Right lobe of liver (tissue), 6 donors: ENCODE results near the gene BTF3. TPM values are rescaled to one million over a fixed set of nuclear protein-coding genes. Genes with fewer than 3 reads are reported as not detected.
"Not testable (repeated sequence)": the region's sequence is repeated elsewhere in the genome, so short reads cannot be mapped to it uniquely, and the experiment has no call there.

ENCODE experiments used
- ATAC-seq, 4 donors: fragments of 200-7000 bp; cut with Tn5 transposase; one replicate each; pipeline ENCODE4 v1.9.1; 2020; ENCODE audit warnings: mild to moderate bottlenecking in 4 of 4, moderate library complexity in 4 of 4
- DNase-seq, 3 donors: peaks; one replicate each; pipeline ENCODE4 v3.0.0-alpha.2; 2020
- H3K27ac ChIP-seq, 3 donors: fragments of 200-600 bp; one replicate each; pipeline ENCODE4 v1.8.0; 2022
- H3K27me3 ChIP-seq, 2 donors: fragments of 200-600 bp; one replicate each; pipeline ENCODE4 v1.8.0; 2022
- H3K36me3 ChIP-seq, 4 donors: fragments of 200-600 bp; sonication (generic) in 1 of 4; one replicate each; pipeline versions ENCODE4 v1.5.1 to v1.8.0; 2017 to 2022; ENCODE audit warnings: control low read depth in 1 of 4
- H3K4me1 ChIP-seq, 4 donors: fragments of 200-600 bp; sonication (generic) in 1 of 4; one replicate each; pipeline versions ENCODE4 v1.5.1 to v1.8.0; 2017 to 2022; ENCODE audit warnings: control low read depth in 1 of 4
- H3K4me3 ChIP-seq, 3 donors: fragments of 200-600 bp; one replicate each; pipeline ENCODE4 v1.8.0; 2022
- H3K9me3 ChIP-seq, 4 donors: fragments of 200-600 bp; sonication (generic) in 1 of 4; one replicate each; pipeline versions ENCODE4 v1.5.1 to v1.8.0; 2017 to 2022; ENCODE audit warnings: control low read depth in 1 of 4
- POLR2A ChIP-seq: fragments of 450-650 bp; IDR thresholded peaks from one replicate; pipeline ENCODE4 v1.6.1; 2017; ENCODE audit warnings: antibody characterized with exemption, mild to moderate bottlenecking
- WGBS: methylation state at CpG from one replicate; pipeline ENCODE4 v1.1.6; 2018; ENCODE audit warnings: low coverage, low lambda C conversion rate; ENCODE audit not compliant: insufficient coverage; ENCODE audit errors: missing lambda C conversion rate; 5-methylcytosine and 5-hydroxymethylcytosine counted together
- intact Hi-C, 2 donors: fragments of 100-400 bp; cut with DNase I; formaldehyde crosslinking; loops; one replicate each; pipeline versions ENCODE4 v1.11.2 to v1.14.1; 2022
- total RNA-seq, 6 experiments: library from RNA; depleted of rRNA in 2 of 6; stranded (reverse); fragments of >200 nt in 2 of 6; fragmentation: NEBNext Ultra II Directional in 3 of 6; extraction: Animal tissue kit (Norgen Biotek cat#: 25700) in 3 of 6; gene quantifications; one replicate each; pipeline versions ENCODE4 v1.1.0 to v1.2.4, GENCODE V29; 2016 to 2023
- TF ChIP-seq, protein P1 (sequence below), 4 donors: fragments of 200-600 bp in 3 of 4; fragments of 450-650 bp in 1 of 4; IDR thresholded peaks; one replicate each; pipeline versions ENCODE4 v1.5.1 to v1.8.0; 2016 to 2022; ENCODE audit warnings: antibody characterized with exemption in 4 of 4, mild to moderate bottlenecking in 2 of 4
- donor health status: DM: no; HTN: yes; CAD: no.
- donor health status: DM: no; HTN: no; CAD: no.
- donor health status: DM: no; HTN: no; CAD: no.
- donor health status: DM: no; HTN: yes; CAD: no.
- donor health status: DM: no; HTN: yes; CAD: no.

The BTF3 gene
- total RNA-seq, 6 experiments from 2014 or later = 157 to 250 (median 198) TPM

DNA sequence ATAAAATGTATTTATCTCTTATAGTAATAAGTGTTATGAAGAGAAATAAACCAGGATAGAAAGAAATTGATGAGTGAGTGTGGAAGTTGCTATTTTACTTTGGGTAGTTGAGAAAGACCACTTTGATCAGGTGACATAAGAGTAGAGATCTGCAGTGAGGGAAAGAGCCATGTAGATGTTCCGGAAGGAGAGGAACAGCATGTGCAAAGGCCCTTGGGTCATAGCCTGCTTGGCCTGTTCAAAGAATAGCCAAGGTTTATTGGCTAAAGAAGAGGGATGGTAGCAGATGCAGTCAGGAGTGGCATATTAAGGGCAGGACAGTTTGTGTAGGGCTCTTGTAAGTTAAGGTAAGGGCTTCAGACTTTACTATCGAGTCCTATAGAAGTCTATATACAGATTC is 3.2 kb downstream of the BTF3 start:
- Histone ChIP-seq H3K4me3 (no peak overlapping the region), H3K27me3 (no peaks in the 10 kb centered on the region), H3K27ac (no peak overlapping the region), H3K4me1 (peaks cover 0 to 16% (median 8%) of the 10 kb centered on the region in 4 donors), H3K36me3 (peaks cover 6 to 45% (median 28%) of the 10 kb centered on the region in 4 donors), H3K9me3 (no peaks in the 10 kb centered on the region)
- no peak for ATAC-seq
- intact Hi-C loops = no loop called here
- no peak for DNase-seq
- 100% methylated on average over 2 of the region's 2 CpGs for WGBS
- TF ChIP-seq, protein P1, sequence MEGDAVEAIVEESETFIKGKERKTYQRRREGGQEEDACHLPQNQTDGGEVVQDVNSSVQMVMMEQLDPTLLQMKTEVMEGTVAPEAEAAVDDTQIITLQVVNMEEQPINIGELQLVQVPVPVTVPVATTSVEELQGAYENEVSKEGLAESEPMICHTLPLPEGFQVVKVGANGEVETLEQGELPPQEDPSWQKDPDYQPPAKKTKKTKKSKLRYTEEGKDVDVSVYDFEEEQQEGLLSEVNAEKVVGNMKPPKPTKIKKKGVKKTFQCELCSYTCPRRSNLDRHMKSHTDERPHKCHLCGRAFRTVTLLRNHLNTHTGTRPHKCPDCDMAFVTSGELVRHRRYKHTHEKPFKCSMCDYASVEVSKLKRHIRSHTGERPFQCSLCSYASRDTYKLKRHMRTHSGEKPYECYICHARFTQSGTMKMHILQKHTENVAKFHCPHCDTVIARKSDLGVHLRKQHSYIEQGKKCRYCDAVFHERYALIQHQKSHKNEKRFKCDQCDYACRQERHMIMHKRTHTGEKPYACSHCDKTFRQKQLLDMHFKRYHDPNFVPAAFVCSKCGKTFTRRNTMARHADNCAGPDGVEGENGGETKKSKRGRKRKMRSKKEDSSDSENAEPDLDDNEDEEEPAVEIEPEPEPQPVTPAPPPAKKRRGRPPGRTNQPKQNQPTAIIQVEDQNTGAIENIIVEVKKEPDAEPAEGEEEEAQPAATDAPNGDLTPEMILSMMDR (IDR thresholded peaks at IDR 0.05) = no peak
- TF ChIP-seq POLR2A = no peak

DNA sequence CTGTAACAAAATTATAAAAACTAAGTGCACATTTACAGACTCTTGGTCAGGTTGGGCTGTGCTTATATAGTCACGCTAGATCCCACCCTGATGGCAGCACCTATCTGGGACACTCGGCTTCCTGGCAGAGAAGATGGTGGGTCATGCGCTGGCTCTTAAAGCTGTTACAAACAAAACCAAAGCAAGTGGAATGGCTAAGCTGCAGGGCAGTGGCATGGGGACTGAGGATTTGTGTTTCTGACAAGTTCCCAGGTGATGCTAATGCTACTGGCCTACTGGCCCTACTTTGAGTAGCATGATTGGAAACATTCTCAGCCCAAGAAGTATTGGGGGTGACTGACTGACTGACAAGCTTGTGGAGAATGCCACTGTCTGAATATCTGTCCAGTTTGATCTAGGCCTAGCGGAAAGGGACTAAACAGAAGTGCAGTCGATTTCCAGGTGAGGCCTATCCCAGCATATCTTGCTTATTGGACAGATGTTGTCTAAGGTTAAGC is 8.3 kb downstream of the BTF3 start:
- Histone ChIP-seq H3K9me3 (no peaks in the 10 kb centered on the region), H3K27me3 (no peaks in the 10 kb centered on the region), H3K4me1 (no peaks in the 10 kb centered on the region), H3K36me3 (peaks cover 6 to 48% (median 29%) of the 10 kb centered on the region in 4 donors), H3K27ac (peak overlapping the region in 1 of 3 donors; percentile 20), H3K4me3 (no peak overlapping the region)
- WGBS = 89% methylated on average over 4 of the region's 5 CpGs
- ATAC-seq (no peak), DNase-seq (no peak)
- no peak for TF ChIP-seq POLR2A
- TF ChIP-seq, protein P1 (IDR thresholded peaks at IDR 0.05) = no peak
- intact Hi-C loops = no loop called here

DNA sequence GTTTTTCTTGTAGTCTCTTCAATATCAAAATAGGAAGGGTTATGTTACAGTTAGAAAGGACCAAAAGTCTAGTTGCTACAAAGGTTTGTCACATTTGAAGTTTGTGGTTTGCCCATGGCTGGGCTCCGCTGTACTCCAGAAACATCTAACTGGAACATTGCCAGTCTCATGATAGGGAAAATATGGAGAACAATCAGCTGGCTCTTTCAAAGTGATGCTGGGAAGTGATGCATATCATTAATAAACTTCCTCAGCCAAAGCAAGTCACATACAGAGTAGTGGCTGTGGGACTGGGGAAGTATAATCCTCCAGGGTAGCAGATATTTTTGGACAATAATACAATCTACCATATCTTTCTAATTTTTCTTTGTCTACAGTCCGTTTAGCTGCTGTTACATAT is 8.8 kb downstream of the BTF3 start:
- intact Hi-C loops = no loop called here
- ATAC-seq (peak in 1 of 4 donors; percentile 45), DNase-seq (no peak)
- no peaks in the 10 kb centered on the region for H3K27me3 ChIP-seq
- H3K9me3 ChIP-seq = no peaks in the 10 kb centered on the region
- WGBS = 69% methylated on average over 2 of the region's 2 CpGs
- no peaks in the 10 kb centered on the region for H3K4me1 ChIP-seq
- H3K36me3 ChIP-seq = peaks cover 6 to 46% (median 28%) of the 10 kb centered on the region in 4 donors
- no peak overlapping the region for H3K4me3 ChIP-seq
- peak overlapping the region in 1 of 3 donors; percentile 20 for H3K27ac ChIP-seq
- TF ChIP-seq POLR2A = no peak
- TF ChIP-seq, protein P1 (IDR thresholded peaks at IDR 0.05) = no peak

DNA sequence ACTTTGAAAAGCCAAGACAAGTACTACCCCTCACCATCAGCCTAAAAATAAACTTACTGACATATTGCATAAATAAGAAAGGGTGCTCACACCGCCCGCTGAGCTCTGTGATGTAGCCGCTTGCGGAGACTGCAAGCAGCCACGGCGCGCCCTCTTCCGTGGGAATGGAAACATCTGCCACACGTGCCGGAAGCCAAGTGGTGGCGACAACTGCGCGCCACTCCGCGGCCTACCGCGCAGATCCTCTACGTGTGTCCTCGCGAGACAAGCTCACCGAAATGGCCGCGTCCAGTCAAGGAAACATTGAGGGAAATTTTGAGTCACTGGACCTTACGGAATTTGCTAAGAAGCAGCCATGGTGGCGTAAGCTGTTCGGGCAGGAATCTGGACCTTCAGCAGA is 10.3 kb downstream of the BTF3 start:
- H3K27ac ChIP-seq, H3K9me3 ChIP-seq, H3K4me1 ChIP-seq, intact Hi-C loops, H3K27me3 ChIP-seq, H3K4me3 ChIP-seq, DNase-seq: not testable (repeated sequence)
- WGBS = 80% methylated on average over 1 of the region's 26 CpGs
- peak; percentile 40 to 67 (median 44) for ATAC-seq
- H3K36me3 ChIP-seq = peaks cover 5 to 31% (median 18%) of the 10 kb centered on the region in 4 donors

DNA sequence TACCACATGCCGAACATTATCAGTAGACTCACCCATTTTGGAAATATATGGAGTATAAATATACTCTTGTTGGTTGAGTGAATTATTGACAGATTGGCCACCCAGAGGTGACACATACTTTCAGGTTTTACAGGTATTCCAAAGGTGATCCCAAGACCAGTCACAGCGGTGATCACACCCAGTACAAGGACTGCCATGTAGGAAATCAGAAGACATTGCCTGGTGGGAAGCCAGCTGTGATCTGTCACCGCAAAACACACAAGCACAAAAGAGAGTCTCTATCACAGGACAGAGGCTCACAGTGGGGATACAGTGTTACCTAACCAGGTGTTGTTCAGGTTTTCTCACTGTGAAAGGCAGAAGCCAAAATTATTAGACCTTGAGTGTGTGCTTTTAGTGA is 15.8 kb downstream of the BTF3 start:
- no peaks in the 10 kb centered on the region for H3K27me3 ChIP-seq
- ATAC-seq (no peak), DNase-seq (no peak)
- H3K27ac ChIP-seq = no peak overlapping the region
- intact Hi-C loops = no loop called here
- TF ChIP-seq, protein P1 (IDR thresholded peaks at IDR 0.05) = no peak
- no peak for TF ChIP-seq POLR2A
- H3K9me3 ChIP-seq = no peaks in the 10 kb centered on the region
- WGBS = 61% methylated on average over 3 of the region's 3 CpGs
- no peaks in the 10 kb centered on the region for H3K36me3 ChIP-seq
- no peak overlapping the region for H3K4me3 ChIP-seq
- H3K4me1 ChIP-seq = no peaks in the 10 kb centered on the region
